HG03520 (cell line): Measurements from ENCODE around the gene SEPTIN12.

Source experiments
- ATAC-seq: cut with Tn5 transposase; IDR thresholded peaks from one replicate; pipeline ENCODE4 v1.9.1; 2021; ENCODE audit warnings: mild to moderate bottlenecking, moderate library complexity; ENCODE audit not compliant: unreplicated experiment

The SEPTIN12 gene

DNA sequence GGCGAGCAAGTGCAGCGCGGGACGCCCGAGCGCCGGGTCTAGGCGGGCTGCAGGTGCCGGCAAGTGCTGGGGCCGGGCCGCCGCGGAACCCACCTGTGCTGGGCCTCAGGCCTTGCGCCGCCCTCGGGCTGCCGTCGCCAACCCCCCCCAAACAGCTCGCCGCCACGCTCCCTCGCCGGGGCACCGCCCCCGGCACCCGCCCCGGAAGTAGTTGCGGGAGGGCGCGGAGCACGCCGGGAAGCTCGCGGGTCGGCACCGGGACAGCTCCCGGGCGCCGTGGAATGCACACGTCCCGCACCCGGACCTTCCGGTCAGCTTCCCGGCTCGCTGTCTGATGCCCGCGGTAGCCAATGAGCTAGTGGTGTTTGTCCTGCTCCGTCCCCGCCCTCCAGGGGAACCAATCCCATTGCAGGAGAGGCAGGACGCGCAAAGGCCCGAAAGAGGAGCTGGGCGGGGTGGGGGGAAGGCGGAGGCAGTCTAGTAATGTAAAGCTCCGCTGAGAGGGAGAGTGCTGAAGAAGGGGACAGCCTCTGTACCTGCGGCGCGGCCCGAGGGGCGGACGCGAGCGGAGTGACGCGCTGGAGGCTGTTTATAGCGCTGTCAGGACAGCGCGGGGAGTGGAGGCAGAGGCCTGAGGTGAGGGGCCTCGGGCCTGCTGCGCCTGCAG is 53.9 kb downstream of the SEPTIN12 start, which contains the start of the genes ANKS3 and DNAAF8:
ANKS3 (minus strand) TSS at position 209 of the 667 bp plus-strand sequence. CDS start 4,122 bp downstream, outside the sequence.
DNAAF8 (plus strand) TSS at position 475 of the 667 bp plus-strand sequence. CDS start 1,978 bp downstream, outside the sequence.
- ATAC-seq, result peak; percentile 61

DNA sequence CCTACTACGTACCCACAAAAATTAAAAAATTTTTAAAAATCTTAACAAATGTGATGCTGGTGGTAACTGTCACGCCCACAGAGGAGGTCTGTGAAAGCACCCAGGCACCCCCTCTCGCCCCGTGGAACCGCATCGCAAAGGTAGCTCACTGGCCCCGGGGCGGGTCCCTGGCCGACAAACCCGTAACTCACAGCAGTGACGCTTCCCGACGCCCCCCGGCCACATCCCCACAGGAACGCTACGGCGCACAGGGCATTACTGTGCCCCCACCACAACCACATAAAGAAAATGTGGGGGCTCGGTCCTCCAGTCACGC is 54.4 kb downstream of the SEPTIN12 start:
- ATAC-seq, result peak; percentile 1

DNA sequence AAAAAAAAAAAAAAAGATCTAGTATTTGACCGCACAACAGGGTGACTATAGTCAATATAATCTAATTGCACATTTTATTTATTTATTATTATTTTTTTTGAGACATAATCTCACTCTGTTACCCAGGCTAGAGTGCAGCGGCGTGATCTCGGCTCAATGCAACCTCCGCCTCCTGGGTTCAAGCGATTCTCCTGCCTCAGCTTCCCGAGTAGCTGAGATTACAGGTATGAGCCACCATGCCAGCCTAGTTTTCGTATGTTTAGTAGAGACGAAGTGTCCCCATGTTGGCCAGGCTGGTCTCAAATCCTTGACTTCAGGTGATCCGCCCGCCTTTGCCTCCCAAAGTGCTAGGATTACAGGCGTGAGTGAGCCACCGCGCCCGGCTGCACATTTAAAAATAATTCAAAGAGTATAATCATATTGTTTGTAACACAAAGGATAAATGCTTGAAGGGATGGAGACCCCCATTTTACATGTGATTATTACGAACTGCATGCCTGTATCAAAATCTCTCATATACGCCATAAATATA is 54.9 kb downstream of the SEPTIN12 start:
- ATAC-seq, result no peak

DNA sequence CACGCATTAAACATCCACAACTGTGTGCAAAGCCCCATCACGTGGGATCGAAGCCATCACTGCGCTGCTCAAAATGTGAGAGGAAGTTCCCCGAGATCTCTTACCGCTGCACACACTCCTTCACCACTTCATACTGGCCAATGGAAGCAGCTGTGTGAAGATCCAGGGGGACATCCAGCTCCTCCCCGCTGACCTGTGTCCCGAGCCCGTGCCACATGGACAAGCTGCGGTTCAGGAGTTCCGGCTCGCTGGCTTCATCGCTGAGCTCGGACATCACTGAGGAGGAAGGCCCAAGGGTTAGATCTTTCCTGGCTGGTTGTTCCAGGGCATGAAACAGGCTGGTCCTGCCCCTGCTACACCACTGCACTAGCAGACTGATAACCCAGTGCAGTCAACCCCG is 58.3 kb downstream of the SEPTIN12 start:
- ATAC-seq, result no peak

DNA sequence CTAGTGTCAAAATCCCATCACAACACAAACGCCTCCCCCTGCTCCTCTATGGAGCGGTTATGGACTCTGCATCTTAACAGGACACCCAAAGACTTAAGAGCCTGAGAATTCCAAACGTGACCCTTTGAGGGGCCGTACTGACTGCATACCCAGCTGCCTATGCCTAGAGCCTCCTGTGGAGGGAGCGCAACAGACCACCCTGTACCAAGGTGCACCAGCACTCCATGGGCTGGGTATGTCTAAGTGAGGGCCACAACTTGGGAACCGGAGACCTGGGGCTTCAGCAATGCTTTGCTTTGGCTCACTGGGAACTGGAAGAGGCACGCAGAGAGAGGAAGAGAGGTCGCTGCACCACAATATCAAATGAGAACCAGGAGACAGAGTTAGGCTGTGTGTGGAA is 59.5 kb downstream of the SEPTIN12 start:
- no peak for ATAC-seq
